HG02884 (cell line): ENCODE measurements around the gene FAF1.
"Not testable (repeated sequence)": the region's sequence is repeated elsewhere in the genome, so short reads cannot be mapped to it uniquely, and the experiment has no call there.

Experiments
- ATAC-seq: cut with Tn5 transposase; IDR thresholded peaks from one replicate; pipeline ENCODE4 v1.9.1; 2021; ENCODE audit warnings: mild to moderate bottlenecking, moderate library complexity; ENCODE audit not compliant: unreplicated experiment

The FAF1 gene

DNA sequence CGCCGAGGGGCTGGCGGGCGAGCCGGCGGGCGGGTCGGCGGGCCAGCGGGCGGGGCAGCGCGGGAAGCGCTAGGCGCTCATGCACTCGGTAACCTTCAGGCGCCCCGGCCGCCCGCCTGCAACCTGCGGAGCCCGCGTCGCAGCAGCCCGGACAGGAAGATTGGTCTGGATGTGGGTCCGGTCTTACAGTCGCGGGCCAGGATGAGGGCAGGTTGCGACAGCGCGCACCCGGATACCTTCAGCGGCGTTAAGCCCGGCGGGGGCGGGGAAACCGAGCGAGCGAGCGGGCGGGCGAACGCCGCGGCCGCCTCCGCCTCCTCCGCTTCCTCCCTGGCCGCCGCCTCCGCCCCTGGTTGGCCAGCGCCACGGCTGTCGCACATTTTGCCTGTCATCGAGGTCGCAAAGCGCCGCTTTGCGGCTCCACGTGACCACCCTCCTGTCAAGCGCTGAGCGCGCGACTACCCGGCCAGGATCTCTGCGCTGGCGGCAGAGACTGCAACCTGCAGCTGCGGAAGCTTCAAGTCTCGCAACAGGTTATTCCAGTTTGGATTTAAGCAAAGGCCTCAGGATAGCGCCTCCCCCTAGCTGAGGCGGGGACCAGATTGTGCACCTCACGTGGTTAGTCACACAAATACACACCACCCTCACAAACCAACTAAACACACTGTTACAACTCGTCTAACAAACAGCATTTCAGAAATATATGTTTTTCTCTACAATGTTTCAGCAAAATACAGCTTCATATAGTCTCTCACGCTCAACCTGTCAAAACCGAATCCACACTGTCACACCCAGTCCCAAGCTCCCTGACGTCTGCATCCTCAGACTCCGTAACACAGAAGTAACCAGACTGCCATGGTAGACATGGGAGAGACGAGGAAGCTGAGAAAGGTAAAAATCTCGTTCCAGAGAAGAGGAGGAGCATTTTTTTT lies at the start of gene FAF1:
Gene FAF1, minus strand, starts transcription at position 355 of the 932 bp plus-strand sequence. CDS start 456 bp downstream, outside the sequence.
- peak; percentile 72 for ATAC-seq

GRCh38 chr1:51009381-51009780 lies 49.3 kb upstream of the FAF1 start:
- ATAC-seq, result no peak

- ATAC-seq, result not testable (repeated sequence)
These were observed 45.5 kb upstream of the FAF1 start for GRCh38 chr1:51005549-51005948.

DNA sequence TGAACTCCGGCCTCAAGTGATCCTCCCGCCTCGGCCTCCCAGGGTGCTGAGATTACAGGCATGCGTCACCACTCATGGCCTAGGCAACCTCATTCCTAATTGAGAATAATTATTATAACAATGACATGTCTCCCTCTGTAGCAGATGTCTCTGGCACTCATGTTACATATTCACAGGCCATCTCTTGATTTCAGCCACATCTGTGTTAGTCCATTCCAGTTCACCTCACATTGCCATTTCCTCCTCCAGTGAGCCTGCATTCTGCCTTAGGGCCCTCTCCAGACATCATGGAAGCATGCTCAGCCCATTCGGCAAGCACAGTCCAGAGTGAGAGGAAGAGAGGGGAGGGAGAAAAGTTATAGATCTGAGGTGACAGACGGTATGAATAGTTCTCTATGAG lies 42.4 kb upstream of the FAF1 start:
- no peak for ATAC-seq

DNA sequence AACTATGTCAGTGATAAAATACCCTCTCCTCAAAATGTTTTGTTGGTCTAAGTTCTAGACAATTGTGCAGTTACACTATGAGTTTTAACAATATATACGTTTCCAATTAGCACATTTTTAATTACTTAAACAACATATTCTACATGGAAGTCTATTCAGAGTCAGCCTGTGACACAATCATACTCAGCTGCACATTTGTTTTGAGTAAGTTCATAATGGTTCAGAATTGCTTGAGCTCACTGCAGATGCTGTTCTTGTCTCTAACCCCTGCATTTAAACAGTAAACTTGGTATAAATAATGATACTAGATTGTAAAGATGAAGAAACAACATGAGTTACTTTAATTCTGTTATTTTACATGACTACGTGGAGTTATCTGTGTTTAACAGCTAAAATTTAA lies 40.6 kb upstream of the FAF1 start:
- ATAC-seq, result peak; percentile 59

GRCh38 chr1:51000160-51000559 lies 40.1 kb upstream of the FAF1 start:
- peak; percentile 76 for ATAC-seq

DNA sequence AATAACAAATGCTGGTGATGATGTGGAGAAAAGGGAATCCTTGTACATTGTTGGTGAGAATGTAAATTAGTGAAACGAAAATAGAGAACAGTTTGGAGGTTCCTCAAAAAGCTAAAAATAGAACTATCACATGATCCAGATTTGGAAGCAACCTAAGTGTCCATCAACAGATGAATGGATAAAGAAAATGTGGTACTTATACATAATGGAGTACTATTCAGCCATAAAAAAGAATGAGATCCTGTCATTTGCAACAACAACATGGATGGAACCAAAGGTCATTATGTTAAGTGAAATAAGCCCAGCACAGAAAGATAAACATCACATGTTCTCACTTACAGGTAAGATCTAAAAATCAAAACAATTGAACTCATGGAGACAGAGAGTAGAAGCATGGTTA lies 39.3 kb upstream of the FAF1 start:
- not testable (repeated sequence) for ATAC-seq

GRCh38 chr1:50996083-50996482 lies 36.0 kb upstream of the FAF1 start:
- no peak for ATAC-seq

- ATAC-seq, result no peak
These were observed 35.6 kb upstream of the FAF1 start for GRCh38 chr1:50995651-50996050.

GRCh38 chr1:50994997-50995396 lies 34.9 kb upstream of the FAF1 start:
- ATAC-seq, result no peak

DNA sequence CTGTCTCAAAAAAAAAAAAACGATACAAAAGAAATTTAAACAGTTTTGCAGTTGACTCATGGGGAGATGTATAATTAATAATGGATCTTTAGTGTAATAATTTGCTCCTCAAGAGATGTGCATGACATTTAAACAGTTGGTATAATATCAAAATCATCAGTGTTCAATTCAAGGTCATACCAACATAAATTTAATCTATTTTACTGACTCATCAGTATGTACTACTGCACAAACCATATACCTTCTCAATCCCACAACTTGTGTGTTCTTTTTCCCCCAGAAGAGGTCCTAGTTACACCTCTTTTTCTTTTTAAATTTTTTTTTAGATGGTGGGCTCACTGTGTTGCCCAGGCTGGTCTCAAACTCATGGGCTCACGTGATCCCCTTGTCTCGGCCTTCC lies 33.6 kb upstream of the FAF1 start:
- ATAC-seq, result no peak

DNA sequence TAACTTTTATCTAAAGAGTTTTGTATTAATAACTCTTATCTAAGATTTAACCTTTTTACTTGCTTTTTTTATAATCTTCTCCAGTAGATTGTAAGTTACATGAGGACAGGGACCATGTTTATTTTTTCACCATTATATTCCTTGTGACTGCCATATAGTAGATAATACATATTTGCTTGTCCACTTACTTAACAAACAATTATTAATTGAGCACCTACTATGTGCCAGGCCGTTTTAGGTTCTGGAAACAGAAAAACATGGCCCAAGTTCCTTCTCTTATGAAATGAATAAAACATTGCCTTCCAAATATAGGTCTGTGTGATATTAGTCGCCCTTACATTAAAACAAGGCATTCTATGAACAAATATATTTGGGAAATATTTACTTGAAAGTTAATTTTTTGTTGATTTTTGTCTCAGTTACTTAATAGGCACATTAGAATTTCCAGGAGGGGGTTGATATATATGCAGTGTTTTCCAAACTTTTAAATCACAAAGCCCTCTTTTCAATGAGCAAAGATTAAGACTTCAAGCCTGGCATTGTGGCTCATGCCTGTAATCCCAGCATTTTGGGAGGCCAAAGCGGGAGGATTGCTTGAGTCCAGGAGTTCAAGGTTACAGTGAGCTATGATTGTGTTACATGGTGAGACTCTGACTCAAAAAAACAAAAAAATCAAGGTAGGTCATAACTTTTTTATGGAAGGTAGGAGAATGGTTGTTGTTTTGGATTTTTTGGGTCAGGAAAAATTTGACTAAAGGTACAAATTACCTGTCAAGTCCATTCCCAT lies 32.7 kb upstream of the FAF1 start:
- no peak for ATAC-seq

GRCh38 chr1:50989694-50990093 lies 29.6 kb upstream of the FAF1 start:
- ATAC-seq, result no peak

- no peak for ATAC-seq
These were observed 26.6 kb upstream of the FAF1 start for GRCh38 chr1:50986653-50987052.

GRCh38 chr1:50985094-50985493 lies 25.0 kb upstream of the FAF1 start:
- no peak for ATAC-seq

DNA sequence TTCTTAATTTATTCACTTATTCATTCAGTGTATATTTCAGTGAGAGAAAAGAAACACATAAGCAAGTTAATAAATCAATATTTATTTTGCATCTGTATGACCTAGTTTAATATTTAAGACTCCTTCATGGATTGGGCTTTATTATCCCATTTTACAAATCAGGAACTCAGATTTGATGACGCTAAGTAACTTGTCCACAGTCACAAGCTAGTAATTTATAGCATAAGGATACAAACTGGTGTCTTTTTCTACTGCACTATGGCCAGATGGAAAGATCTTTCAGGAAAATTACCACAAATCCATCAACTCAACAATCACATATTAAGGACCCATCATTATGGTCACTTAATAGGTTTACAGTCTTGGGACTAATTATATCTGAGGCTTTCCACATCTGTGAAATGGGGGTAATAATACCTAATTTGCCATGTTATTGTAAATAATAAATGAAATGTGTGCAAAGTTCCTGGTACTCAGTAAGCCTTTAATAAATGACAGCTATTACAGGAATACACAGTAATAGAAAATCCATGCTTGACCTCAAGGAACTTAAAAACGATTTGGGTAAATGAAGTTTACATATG lies 23.2 kb upstream of the FAF1 start:
- ATAC-seq, result no peak

GRCh38 chr1:50982611-50983010 lies 22.5 kb upstream of the FAF1 start:
- ATAC-seq, result no peak

DNA sequence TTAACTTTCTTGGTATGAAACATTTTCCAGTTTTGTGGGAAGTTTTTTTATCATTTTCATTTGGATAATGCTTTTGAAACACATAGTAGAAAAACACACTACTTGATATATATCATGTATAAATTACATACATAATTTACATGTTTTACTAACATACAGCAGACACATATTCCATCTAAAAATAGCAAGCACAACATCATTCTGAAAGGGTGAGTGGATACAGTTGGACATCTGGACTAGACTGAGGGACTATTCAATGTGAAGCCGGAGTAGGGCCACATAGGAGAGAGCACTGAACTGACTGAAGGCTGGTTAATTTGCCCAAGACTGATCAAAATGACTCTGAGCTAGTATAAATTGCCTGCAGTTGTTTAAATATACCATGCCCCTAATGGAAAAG lies 21.7 kb upstream of the FAF1 start:
- no peak for ATAC-seq

GRCh38 chr1:50980505-50980904 lies 20.4 kb upstream of the FAF1 start:
- no peak for ATAC-seq

GRCh38 chr1:50979937-50980336 lies 19.9 kb upstream of the FAF1 start:
- ATAC-seq, result no peak
